Ectodermal cell (in vitro differentiated cells): ENCODE measurements around the gene LRPPRC.

Experiments
- H3K27ac ChIP-seq: 2 replicates; pipeline ENCODE4 v1.7.0; 2013; ENCODE audit warnings: mild to moderate bottlenecking, low read depth, low read length; ENCODE audit not compliant: insufficient read depth, poor library complexity, severe bottlenecking
- H3K27me3 ChIP-seq: 2 replicates; pipeline ENCODE4 v1.7.0; 2013; ENCODE audit warnings: mild to moderate bottlenecking, low read length; ENCODE audit not compliant: insufficient read depth, control insufficient read depth, poor library complexity, severe bottlenecking
- H3K36me3 ChIP-seq: one replicate; pipeline ENCODE4 v1.7.0; 2013; ENCODE audit warnings: low read length; ENCODE audit not compliant: control insufficient read depth, insufficient read depth
- H3K4me1 ChIP-seq: one replicate; pipeline ENCODE4 v1.7.0; 2013; ENCODE audit warnings: low read length; ENCODE audit not compliant: control insufficient read depth, insufficient read depth
- H3K4me3 ChIP-seq: 2 replicates; pipeline ENCODE4 v1.7.0; 2013; ENCODE audit warnings: low read depth, low read length, control low read depth; ENCODE audit not compliant: insufficient read depth
- H3K9me3 ChIP-seq: 2 replicates; pipeline ENCODE4 v1.7.0; 2013; ENCODE audit warnings: mild to moderate bottlenecking, low read length, moderate library complexity; ENCODE audit not compliant: control insufficient read depth
- WGBS, 2 experiments: methylation state at CpG; one replicate each; pipeline ENCODE4 v1.1.7; 2013; ENCODE audit warnings: missing lambda C conversion rate in 2 of 2; 5-methylcytosine and 5-hydroxymethylcytosine counted together

LRPPRC gene

DNA sequence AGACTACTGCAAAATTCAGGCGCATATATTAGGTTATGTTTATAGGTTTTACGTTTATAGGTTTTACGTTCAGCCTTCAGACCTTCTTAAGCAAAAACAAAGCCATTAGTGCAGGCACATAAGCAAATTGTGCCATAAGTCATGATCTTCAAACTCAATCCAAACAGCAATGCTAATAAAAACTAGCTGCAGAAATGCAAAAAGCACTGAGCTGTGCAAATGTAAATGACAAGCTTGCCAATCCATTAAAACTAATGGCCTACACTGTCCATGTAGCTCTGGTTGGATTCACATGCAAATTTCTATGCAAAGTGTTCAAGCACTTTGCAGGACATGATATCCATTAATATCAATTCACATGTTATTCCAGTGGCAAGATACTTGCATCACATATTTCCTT lies 50.9 kb downstream of the LRPPRC start:
- peaks cover 32% of the 10 kb centered on the region for H3K36me3 ChIP-seq
- H3K27ac ChIP-seq: no peak overlapping the region
- no peaks in the 10 kb centered on the region for H3K27me3 ChIP-seq
- no peaks in the 10 kb centered on the region for H3K9me3 ChIP-seq
- 89 to 96% methylated on average over 3 of the region's 3 CpGs for WGBS, 2 experiments
- H3K4me3 ChIP-seq: no peak overlapping the region
- no peaks in the 10 kb centered on the region for H3K4me1 ChIP-seq

DNA sequence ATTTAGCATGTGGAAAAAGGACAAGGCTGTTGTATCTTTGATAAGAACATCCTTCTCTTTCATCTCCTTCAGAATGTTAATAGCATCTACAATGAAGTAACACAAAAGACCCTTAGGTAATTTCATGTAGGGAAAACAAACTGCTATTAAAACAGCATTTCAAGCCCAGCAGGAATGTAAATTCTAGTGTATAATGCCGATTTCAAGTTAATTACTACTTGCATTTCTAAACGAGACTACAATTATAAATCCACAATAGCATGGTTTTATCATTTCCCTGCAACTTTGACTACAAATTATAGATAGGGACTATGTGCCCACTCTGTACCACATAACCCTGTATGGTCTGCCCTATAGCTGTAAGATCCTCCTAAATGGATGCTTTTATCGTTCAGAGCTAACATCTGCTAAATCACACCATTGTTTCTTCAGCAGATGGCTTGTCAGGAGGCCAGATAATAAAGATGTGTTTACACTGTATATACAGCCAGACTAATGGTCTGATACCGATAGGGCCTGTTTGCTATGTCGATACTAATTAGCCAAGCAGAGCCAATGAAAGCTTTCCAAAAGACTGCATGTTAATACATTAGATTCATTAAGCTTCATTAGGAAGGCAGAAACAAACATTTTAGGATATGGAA lies 51.9 kb downstream of the LRPPRC start:
- Histone ChIP-seq H3K36me3 (peaks cover 33% of the 10 kb centered on the region), H3K27ac (no peak overlapping the region), H3K4me1 (no peaks in the 10 kb centered on the region)

DNA sequence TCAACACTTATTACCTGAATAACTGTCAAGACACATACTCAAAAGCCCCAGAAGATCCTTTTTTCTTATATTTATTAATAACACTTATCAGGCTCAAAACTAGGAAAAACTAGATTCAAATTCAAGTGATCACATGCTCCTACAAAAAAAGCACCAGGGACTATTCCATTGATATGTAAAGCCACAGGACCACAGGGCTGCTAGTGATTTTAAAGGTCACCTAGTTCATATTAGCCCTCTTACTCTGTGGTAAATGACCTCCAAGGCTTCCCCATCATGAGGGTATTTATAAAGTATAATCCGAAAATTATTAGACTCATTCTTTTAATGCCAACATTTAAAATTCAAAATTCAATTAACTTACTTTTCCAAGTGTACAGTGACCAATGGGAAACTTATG lies 52.5 kb downstream of the LRPPRC start:
- no peak overlapping the region for H3K27ac ChIP-seq
- WGBS, 2 experiments: 86 to 100% methylated on average over 1 of the region's 1 CpG
- H3K36me3 ChIP-seq: peaks cover 33% of the 10 kb centered on the region
- H3K4me3 ChIP-seq: no peak overlapping the region
- H3K4me1 ChIP-seq: no peaks in the 10 kb centered on the region
- H3K9me3 ChIP-seq: no peaks in the 10 kb centered on the region
- no peaks in the 10 kb centered on the region for H3K27me3 ChIP-seq

More for the DNA sequence above, 51.9 kb downstream of the LRPPRC start:
- no peak overlapping the region for H3K4me3 ChIP-seq
- H3K9me3 ChIP-seq: no peaks in the 10 kb centered on the region
- H3K27me3 ChIP-seq: no peaks in the 10 kb centered on the region
- 86 to 89% methylated on average over 5 of the region's 5 CpGs for WGBS, 2 experiments

- H3K4me3 ChIP-seq: no peak overlapping the region
- H3K4me1 ChIP-seq: no peaks in the 10 kb centered on the region
- H3K36me3 ChIP-seq: peaks cover 33% of the 10 kb centered on the region
- no peak overlapping the region for H3K27ac ChIP-seq
- H3K9me3 ChIP-seq: no peaks in the 10 kb centered on the region
- H3K27me3 ChIP-seq: no peaks in the 10 kb centered on the region
- no CpG with 5 or more reads among the region's 1 CpG for WGBS, 2 experiments
These were observed 52.9 kb downstream of the LRPPRC start for GRCh38 chr2:43942881-43943280.

- Histone ChIP-seq H3K27me3 (no peaks in the 10 kb centered on the region), H3K4me3 (no peak overlapping the region), H3K36me3 (peaks cover 27% of the 10 kb centered on the region), H3K4me1 (no peaks in the 10 kb centered on the region), H3K9me3 (no peaks in the 10 kb centered on the region), H3K27ac (no peak overlapping the region)
- WGBS, 2 experiments: 96 to 100% methylated on average over 3 to 4 of the region's 4 CpGs
These were observed 53.8 kb downstream of the LRPPRC start for GRCh38 chr2:43941966-43942365.

- Histone ChIP-seq H3K27me3 (no peaks in the 10 kb centered on the region), H3K36me3 (peaks cover 23% of the 10 kb centered on the region), H3K4me3 (no peak overlapping the region), H3K9me3 (no peaks in the 10 kb centered on the region), H3K4me1 (no peaks in the 10 kb centered on the region), H3K27ac (no peak overlapping the region)
- WGBS, 2 experiments: 95 to 97% methylated on average over 2 of the region's 3 CpGs
These were observed 54.4 kb downstream of the LRPPRC start for GRCh38 chr2:43941359-43941758.

DNA sequence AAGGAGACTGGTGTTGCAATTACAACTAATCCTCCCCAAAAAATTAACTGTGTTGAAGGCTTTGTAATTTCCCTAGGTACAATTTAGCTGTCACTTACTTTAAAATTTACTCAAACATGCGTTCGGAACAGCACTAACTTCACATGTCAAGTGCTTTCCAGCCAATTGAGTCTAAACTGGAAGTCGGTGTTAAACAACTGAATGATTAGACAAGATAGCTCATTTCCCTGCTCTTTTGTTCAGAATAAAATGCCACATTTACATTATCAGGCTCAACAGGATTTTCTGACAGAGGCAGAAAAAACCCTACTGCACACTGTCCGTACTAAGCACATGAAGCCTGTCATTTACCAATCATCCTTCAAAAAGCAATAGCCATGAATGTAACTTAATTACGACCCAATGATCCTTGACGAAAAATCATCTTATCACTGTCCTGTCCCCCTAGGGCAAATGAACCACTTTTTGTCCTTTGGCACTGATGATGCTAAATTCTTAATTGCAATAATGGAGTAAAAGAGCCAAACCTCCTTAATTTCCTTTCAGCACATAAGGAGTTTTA lies 56.0 kb downstream of the LRPPRC start:
- H3K27ac ChIP-seq: no peak overlapping the region
- WGBS, 2 experiments: 96 to 97% methylated on average over 6 of the region's 6 CpGs
- H3K27me3 ChIP-seq: no peaks in the 10 kb centered on the region
- no peaks in the 10 kb centered on the region for H3K4me1 ChIP-seq
- H3K9me3 ChIP-seq: no peaks in the 10 kb centered on the region
- no peak overlapping the region for H3K4me3 ChIP-seq
- peaks cover 9% of the 10 kb centered on the region for H3K36me3 ChIP-seq

DNA sequence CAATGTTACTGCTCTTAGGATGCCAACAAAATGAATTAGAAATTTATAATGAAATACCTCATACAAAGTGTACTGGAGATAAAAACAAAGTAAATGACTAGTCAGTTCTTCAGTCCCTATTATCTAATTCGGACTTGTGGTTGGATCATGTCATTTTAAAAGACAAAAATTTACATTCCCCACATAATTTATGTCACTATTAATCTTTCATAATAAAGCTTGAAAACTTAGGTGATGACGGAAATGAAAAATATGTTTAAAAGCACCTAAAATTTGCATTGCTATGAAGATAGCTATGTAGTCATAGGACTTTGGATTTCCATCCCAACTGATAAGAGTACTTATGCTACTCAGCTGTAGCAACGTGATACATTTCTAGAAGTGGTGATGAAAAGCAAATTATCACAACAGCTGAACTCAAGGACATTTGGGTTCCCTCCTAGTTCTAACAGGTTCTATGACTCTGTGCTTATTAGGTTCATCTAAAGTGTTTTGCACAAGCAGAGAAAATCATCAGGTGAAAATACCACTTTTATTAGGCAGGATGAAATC lies 58.4 kb downstream of the LRPPRC start:
- no peak overlapping the region for H3K4me3 ChIP-seq
- WGBS, 2 experiments: 90 to 98% methylated on average over 1 to 3 of the region's 3 CpGs
- no peaks in the 10 kb centered on the region for H3K9me3 ChIP-seq
- H3K27me3 ChIP-seq: no peaks in the 10 kb centered on the region
- H3K27ac ChIP-seq: no peak overlapping the region
- no peaks in the 10 kb centered on the region for H3K4me1 ChIP-seq
- peaks cover 9% of the 10 kb centered on the region for H3K36me3 ChIP-seq

DNA sequence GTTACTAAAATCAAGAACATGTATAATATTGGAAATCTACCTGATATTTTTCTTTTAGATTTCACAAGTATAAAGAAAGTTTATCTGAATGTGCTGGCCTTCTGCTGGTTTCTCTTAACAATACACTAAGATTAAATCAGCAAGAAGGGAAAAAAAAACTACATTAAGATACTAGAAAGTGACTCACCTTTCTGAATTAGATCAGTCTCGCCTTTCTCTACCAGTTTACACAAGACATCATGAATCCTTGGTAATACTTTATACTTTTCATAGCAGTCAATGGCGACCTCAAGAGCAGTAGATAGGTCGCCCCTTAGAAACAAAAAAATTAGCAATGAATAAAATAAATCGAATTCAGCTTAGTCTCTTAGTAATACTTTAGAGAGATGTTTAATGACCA lies 61.2 kb downstream of the LRPPRC start:
- Histone ChIP-seq H3K27me3 (no peaks in the 10 kb centered on the region), H3K27ac (no peak overlapping the region), H3K36me3 (no peaks in the 10 kb centered on the region), H3K9me3 (no peaks in the 10 kb centered on the region), H3K4me1 (peaks cover 5% of the 10 kb centered on the region), H3K4me3 (no peak overlapping the region)
- 96 to 97% methylated on average over 3 to 4 of the region's 4 CpGs for WGBS, 2 experiments

DNA sequence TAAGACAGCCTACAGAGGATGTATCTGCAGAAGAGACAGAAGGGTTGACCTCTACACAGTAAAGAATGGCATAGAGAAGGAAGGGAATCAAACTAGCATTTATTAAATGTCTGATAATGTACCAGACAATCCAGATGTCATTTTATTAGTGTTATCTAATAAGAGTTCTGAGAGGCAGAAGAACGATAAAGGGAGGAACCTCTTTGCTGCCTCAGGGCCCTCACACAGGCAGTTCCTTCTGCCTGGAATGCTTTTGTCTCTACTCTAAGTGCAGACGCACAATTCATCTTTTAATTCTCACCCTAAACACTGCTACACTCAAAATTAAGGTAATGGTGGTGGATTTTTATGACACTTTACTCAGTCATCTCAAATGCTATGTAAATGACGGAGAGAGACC lies 64.5 kb downstream of the LRPPRC start:
- Histone ChIP-seq H3K4me3 (no peak overlapping the region), H3K27me3 (no peaks in the 10 kb centered on the region), H3K36me3 (no peaks in the 10 kb centered on the region), H3K27ac (no peak overlapping the region), H3K9me3 (no peaks in the 10 kb centered on the region), H3K4me1 (peaks cover 5% of the 10 kb centered on the region)
- 94 to 95% methylated on average over 2 to 3 of the region's 3 CpGs for WGBS, 2 experiments
